ENCODE results near the gene CD164. TPM values are rescaled to one million over a fixed set of nuclear protein-coding genes. Genes with fewer than 3 reads are reported as not detected.

The CD164 gene
- total RNA-seq = 100 to 1,000 TPM; 246 to 256 TPM

DNA sequence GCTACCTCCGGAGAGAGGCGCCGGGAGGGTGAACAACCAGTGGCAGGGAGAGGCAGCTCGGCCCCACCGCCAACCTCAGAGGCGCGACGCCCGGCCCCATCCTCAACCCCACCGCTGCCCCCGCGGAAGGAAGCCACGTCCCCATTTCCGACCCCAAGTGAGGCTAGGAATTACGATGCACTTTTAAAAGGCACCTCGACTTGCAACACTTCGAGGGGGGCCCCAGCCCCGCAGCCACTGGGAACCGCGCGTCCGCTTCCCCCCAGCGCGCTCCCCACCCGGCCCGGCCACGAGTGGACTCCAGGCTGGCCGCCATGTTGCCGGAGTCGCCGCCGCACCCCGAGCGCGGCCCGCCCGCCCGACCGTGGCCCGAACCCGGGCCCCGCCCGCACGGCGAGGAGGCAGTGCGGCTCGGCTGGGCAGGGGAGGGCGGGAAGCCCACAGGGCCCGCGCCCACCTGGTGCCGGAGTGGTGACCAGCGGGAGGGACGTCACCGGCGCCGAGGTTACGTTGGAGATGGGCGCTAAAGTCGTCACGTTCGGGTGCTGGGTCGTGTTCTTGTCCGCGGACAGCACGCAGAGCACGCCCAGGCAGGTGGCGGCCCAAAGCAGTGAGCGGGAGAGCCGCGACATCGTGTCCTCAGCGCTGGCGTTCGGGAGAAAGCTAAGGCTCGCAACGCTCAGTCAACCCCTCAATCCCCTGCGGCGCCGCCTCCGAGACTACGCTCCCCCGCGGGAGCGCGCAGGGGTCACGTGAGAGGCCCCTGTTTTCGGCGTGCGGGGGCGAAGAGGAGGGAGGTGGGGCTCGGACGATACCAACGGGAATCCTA, at the start of gene CD164:
TSS of gene CD164 (minus strand) at position 721 of the 829 bp plus-strand sequence. CDS start at position 632, 89 bp downstream.

Other genes starting within 250 kb of the CD164 start
- gene PPIL6, start 58.2 kb upstream of the CD164 start, total RNA-seq = not detected
- gene SMPD2, start 58.3 kb upstream of the CD164 start, total RNA-seq = 10 to 100 TPM; 16.3 to 17.6 TPM
- 100 to 1,000 TPM; 110 to 116 TPM for gene MICAL1, start 73.3 kb upstream of the CD164 start, total RNA-seq
- 10 to 100 TPM; 16.6 to 17.8 TPM for gene ZBTB24, start 100.8 kb upstream of the CD164 start, total RNA-seq

Measured in activated naive CD4-positive, alpha-beta T cell treated with anti-CD3 and anti-CD28 coated beads, Interleukin-2, amount 10 ng/mL, durations not matched to agents 5 hours and 36 hours (primary cell).